HepG2 (cell line): Measurements from ENCODE around the gene RING1. TPM values are rescaled to one million over a fixed set of nuclear protein-coding genes. Genes with fewer than 3 reads are reported as not detected.

ENCODE experiments used
- JUN ChIP-seq: sonication (generic); formaldehyde crosslinking; IDR thresholded peaks from 2 replicates; pipeline ENCODE4 v1.4.0; 2020; ENCODE audit warnings: mild to moderate bottlenecking, missing genetic modification reagents
- KLF11 ChIP-seq: IDR thresholded peaks from 2 replicates; pipeline ENCODE4 v1.6.1; 2016; ENCODE audit warnings: missing compliant biosample characterization
- SP1 ChIP-seq, 2 experiments: fragments of 450-650 bp in 1 of 2; sonication (generic) in 1 of 2; formaldehyde crosslinking in 1 of 2; IDR thresholded peaks; 2 replicates each; pipeline versions ENCODE4 v1.4.0 to v1.6.1; 2016 to 2020; ENCODE audit warnings: missing genetic modification reagents in 1 of 2
- SP4 ChIP-seq: sonication (generic); formaldehyde crosslinking; IDR thresholded peaks from 2 replicates; pipeline ENCODE4 v1.8.1; 2023; ENCODE audit warnings: mild to moderate bottlenecking, missing genetic modification reagents
- SYNCRIP ChIP-seq: fragments of 200-400 bp; formaldehyde crosslinking; IDR thresholded peaks from 2 replicates; pipeline ENCODE4 v1.6.1; 2018; ENCODE audit warnings: mild to moderate bottlenecking, low read depth, low read length; ENCODE audit not compliant: insufficient read depth
- ZFP1 ChIP-seq: IDR thresholded peaks from 2 replicates; pipeline ENCODE4 v1.6.1; 2016
- ZNF350 ChIP-seq: sonication (generic); formaldehyde crosslinking; IDR thresholded peaks from 2 replicates; pipeline ENCODE4 v1.4.0; 2020; ENCODE audit warnings: mild to moderate bottlenecking, low read depth, missing genetic modification reagents, borderline replicate concordance
- ZNF709 ChIP-seq: sonication (generic); formaldehyde crosslinking; IDR thresholded peaks from 2 replicates; pipeline ENCODE4 v1.5.0; 2020; ENCODE audit warnings: mild to moderate bottlenecking, missing genetic modification reagents
- ZNF790 ChIP-seq: sonication (generic); formaldehyde crosslinking; IDR thresholded peaks from 2 replicates; pipeline ENCODE4 v1.8.0; 2022; ENCODE audit warnings: missing genetic modification reagents, mild to moderate bottlenecking, borderline replicate concordance
- ZNF891 ChIP-seq: sonication (generic); formaldehyde crosslinking; IDR thresholded peaks from 2 replicates; pipeline ENCODE4 v1.5.0; 2020; ENCODE audit warnings: mild to moderate bottlenecking, missing genetic modification reagents
- polyA plus RNA-seq, 8 experiments: library from polyadenylated mRNA; depleted of rRNA in 3 of 8; stranded (reverse) in 7 of 8; unstranded in 1 of 8; fragments of >200 nt; fragmentation: Illumina TruSeq in 4 of 8; extraction: Trizol in 4 of 8; gene quantifications; 2 replicates each; pipeline versions ENCODE4 v1.2.1 to v1.2.3, GENCODE V29; 2011 to 2016; ENCODE audit warnings: low read depth in 4 of 8, missing spikeins in 1 of 8, mixed read lengths in 1 of 8; ENCODE audit not compliant: insufficient read depth in 1 of 8
- total RNA-seq, 5 experiments: library from RNA; depleted of rRNA; stranded (reverse); fragments of >200 nt; fragmentation: Illumina TruSeq; extraction: Trizol; gene quantifications; 2 replicates each; pipeline ENCODE4 v1.2.3, GENCODE V29; 2016; ENCODE audit warnings: low read depth in 1 of 5
- TF ChIP-seq, protein P1 (sequence below): sonication (generic); formaldehyde crosslinking; IDR thresholded peaks from 2 replicates; pipeline ENCODE4 v1.4.0; 2020; ENCODE audit warnings: mild to moderate bottlenecking, missing genetic modification reagents
- TF ChIP-seq, protein P2 (sequence below): sonication (generic); formaldehyde crosslinking; IDR thresholded peaks from 2 replicates; pipeline ENCODE4 v1.4.0; 2020; ENCODE audit warnings: missing genetic modification reagents, borderline replicate concordance
- TF ChIP-seq, protein P3 (sequence below): sonication (generic); formaldehyde crosslinking; IDR thresholded peaks from 2 replicates; pipeline ENCODE4 v1.5.0; 2020; ENCODE audit warnings: missing genetic modification reagents, mild to moderate bottlenecking, borderline replicate concordance
- TF ChIP-seq, protein P4 (sequence below): sonication (generic); formaldehyde crosslinking; IDR thresholded peaks from 2 replicates; pipeline ENCODE4 v1.8.0; 2022; ENCODE audit warnings: mild to moderate bottlenecking, missing genetic modification reagents, moderate library complexity

Gene RING1
- total and polyA plus RNA-seq, 2 of the 13 experiments (the other 11 are each of a cell fraction or from before 2014, with no cell fraction given): 23.9 to 33.6 TPM

DNA sequence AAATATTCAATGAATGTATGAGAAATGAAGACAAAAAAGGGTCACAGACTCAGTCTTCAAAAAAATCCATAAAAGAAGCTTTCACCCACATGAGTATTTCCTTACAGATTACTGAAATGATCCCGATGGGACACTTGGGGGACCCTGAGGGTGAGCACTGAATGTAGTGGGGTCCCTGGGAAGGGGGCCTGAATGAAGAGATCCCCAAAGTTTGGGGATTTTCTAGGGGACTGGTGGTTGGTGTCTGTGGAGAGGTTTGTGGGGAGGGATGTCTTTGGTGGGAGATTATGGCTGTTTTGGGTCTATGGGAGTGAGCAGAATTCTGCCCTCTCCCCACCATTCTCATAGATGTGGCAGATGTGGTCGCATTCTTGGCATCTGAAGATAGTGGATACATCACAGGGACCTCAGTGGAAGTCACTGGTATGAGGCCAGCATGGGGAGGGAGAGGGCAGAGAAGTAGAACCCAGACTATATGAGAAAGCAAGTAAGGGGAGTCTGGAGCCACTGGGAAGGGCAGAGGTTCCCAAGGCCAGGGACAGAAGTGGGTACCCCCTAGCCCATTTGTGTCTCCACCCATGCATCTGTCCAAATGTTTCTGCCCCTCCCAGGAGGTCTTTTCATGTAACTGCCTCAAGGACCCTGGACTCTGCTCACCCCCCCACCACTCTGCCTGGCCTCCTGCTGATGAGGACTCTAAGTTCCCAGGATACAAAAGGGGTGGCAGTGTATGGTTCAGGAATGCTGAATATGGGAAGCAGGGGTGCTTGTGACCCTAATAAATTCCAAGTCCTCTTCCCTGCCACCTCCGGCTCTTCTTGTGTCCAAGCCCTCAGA, 2.1 kb upstream of the RING1 start (continued):
- TF ChIP-seq ZNF790: no peak
- no peak for TF ChIP-seq SP1 (IDR thresholded peaks at IDR 0.05)
- TF ChIP-seq SP1 (CRISPR knock-in tag; IDR thresholded peaks at IDR 0.05): no peak
- TF ChIP-seq SP4 (CRISPR knock-in tag): 0 out of 2 replicates have a peak, but pooled peaks have one; percentile 17
- TF ChIP-seq, protein P1, sequence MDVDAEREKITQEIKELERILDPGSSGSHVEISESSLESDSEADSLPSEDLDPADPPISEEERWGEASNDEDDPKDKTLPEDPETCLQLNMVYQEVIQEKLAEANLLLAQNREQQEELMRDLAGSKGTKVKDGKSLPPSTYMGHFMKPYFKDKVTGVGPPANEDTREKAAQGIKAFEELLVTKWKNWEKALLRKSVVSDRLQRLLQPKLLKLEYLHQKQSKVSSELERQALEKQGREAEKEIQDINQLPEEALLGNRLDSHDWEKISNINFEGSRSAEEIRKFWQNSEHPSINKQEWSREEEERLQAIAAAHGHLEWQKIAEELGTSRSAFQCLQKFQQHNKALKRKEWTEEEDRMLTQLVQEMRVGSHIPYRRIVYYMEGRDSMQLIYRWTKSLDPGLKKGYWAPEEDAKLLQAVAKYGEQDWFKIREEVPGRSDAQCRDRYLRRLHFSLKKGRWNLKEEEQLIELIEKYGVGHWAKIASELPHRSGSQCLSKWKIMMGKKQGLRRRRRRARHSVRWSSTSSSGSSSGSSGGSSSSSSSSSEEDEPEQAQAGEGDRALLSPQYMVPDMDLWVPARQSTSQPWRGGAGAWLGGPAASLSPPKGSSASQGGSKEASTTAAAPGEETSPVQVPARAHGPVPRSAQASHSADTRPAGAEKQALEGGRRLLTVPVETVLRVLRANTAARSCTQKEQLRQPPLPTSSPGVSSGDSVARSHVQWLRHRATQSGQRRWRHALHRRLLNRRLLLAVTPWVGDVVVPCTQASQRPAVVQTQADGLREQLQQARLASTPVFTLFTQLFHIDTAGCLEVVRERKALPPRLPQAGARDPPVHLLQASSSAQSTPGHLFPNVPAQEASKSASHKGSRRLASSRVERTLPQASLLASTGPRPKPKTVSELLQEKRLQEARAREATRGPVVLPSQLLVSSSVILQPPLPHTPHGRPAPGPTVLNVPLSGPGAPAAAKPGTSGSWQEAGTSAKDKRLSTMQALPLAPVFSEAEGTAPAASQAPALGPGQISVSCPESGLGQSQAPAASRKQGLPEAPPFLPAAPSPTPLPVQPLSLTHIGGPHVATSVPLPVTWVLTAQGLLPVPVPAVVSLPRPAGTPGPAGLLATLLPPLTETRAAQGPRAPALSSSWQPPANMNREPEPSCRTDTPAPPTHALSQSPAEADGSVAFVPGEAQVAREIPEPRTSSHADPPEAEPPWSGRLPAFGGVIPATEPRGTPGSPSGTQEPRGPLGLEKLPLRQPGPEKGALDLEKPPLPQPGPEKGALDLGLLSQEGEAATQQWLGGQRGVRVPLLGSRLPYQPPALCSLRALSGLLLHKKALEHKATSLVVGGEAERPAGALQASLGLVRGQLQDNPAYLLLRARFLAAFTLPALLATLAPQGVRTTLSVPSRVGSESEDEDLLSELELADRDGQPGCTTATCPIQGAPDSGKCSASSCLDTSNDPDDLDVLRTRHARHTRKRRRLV (CRISPR knock-in tag): no peak
- no peak for TF ChIP-seq ZFP1 (CRISPR knock-in tag)
- TF ChIP-seq, protein P2, sequence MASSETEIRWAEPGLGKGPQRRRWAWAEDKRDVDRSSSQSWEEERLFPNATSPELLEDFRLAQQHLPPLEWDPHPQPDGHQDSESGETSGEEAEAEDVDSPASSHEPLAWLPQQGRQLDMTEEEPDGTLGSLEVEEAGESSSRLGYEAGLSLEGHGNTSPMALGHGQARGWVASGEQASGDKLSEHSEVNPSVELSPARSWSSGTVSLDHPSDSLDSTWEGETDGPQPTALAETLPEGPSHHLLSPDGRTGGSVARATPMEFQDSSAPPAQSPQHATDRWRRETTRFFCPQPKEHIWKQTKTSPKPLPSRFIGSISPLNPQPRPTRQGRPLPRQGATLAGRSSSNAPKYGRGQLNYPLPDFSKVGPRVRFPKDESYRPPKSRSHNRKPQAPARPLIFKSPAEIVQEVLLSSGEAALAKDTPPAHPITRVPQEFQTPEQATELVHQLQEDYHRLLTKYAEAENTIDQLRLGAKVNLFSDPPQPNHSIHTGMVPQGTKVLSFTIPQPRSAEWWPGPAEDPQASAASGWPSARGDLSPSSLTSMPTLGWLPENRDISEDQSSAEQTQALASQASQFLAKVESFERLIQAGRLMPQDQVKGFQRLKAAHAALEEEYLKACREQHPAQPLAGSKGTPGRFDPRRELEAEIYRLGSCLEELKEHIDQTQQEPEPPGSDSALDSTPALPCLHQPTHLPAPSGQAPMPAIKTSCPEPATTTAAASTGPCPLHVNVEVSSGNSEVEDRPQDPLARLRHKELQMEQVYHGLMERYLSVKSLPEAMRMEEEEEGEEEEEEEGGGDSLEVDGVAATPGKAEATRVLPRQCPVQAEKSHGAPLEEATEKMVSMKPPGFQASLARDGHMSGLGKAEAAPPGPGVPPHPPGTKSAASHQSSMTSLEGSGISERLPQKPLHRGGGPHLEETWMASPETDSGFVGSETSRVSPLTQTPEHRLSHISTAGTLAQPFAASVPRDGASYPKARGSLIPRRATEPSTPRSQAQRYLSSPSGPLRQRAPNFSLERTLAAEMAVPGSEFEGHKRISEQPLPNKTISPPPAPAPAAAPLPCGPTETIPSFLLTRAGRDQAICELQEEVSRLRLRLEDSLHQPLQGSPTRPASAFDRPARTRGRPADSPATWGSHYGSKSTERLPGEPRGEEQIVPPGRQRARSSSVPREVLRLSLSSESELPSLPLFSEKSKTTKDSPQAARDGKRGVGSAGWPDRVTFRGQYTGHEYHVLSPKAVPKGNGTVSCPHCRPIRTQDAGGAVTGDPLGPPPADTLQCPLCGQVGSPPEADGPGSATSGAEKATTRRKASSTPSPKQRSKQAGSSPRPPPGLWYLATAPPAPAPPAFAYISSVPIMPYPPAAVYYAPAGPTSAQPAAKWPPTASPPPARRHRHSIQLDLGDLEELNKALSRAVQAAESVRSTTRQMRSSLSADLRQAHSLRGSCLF (CRISPR knock-in tag): no peak
- TF ChIP-seq, protein P3, sequence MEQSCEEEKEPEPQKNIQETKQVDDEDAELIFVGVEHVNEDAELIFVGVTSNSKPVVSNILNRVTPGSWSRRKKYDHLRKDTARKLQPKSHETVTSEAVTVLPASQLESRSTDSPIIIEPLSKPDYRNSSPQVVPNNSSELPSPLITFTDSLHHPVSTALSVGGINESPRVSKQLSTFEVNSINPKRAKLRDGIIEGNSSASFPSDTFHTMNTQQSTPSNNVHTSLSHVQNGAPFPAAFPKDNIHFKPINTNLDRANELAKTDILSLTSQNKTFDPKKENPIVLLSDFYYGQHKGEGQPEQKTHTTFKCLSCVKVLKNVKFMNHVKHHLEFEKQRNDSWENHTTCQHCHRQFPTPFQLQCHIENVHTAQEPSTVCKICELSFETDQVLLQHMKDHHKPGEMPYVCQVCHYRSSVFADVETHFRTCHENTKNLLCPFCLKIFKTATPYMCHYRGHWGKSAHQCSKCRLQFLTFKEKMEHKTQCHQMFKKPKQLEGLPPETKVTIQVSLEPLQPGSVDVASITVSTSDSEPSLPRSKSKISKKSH (CRISPR knock-in tag): no peak
- TF ChIP-seq, protein P4, sequence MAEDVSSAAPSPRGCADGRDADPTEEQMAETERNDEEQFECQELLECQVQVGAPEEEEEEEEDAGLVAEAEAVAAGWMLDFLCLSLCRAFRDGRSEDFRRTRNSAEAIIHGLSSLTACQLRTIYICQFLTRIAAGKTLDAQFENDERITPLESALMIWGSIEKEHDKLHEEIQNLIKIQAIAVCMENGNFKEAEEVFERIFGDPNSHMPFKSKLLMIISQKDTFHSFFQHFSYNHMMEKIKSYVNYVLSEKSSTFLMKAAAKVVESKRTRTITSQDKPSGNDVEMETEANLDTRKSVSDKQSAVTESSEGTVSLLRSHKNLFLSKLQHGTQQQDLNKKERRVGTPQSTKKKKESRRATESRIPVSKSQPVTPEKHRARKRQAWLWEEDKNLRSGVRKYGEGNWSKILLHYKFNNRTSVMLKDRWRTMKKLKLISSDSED (CRISPR knock-in tag): no peak
- TF ChIP-seq SYNCRIP: no peak
- TF ChIP-seq ZNF891 (CRISPR knock-in tag): no peak
- TF ChIP-seq KLF11 (CRISPR knock-in tag): no peak
- TF ChIP-seq ZNF709 (CRISPR knock-in tag): 0 out of 2 replicates have a peak, but pooled peaks have one; percentile 34
- no peak for TF ChIP-seq ZNF350 (CRISPR knock-in tag)
- TF ChIP-seq JUN (CRISPR knock-in tag): no peak
